Hepatocyte (in vitro differentiated cells): ENCODE measurements around the gene PRKACB. TPM values are rescaled to one million over a fixed set of nuclear protein-coding genes. Genes with fewer than 3 reads are reported as not detected.

Experiments used
- DNase-seq: peaks from one replicate; pipeline ENCODE4 v3.0.0-alpha.2; 2016; ENCODE audit warnings: low spot score
- H2AFZ ChIP-seq: fragments of 200-600 bp; sonication (generic); 2 replicates; pipeline ENCODE4 v1.6.0; 2016; ENCODE audit warnings: antibody characterized with exemption, mild to moderate bottlenecking
- H3K27ac ChIP-seq: fragments of 200-600 bp; sonication (generic); 2 replicates; pipeline ENCODE4 v1.5.1; 2016; ENCODE audit warnings: mild to moderate bottlenecking
- H3K27me3 ChIP-seq: fragments of 200-600 bp; sonication (generic); 2 replicates; pipeline ENCODE4 v1.6.1; 2016
- H3K36me3 ChIP-seq: fragments of 200-600 bp; sonication (generic); replicated peaks from 2 replicates; pipeline ENCODE4 v1.5.1; 2016; ENCODE audit warnings: low read depth; ENCODE audit not compliant: insufficient read depth
- H3K4me1 ChIP-seq: fragments of 200-600 bp; sonication (generic); 2 replicates; pipeline ENCODE4 v1.5.1; 2016; ENCODE audit warnings: mild to moderate bottlenecking, moderate library complexity; ENCODE audit not compliant: insufficient read depth
- H3K4me2 ChIP-seq: fragments of 200-600 bp; sonication (generic); 2 replicates; pipeline ENCODE4 v1.6.0; 2016
- H3K4me3 ChIP-seq: fragments of 200-600 bp; sonication (generic); 2 replicates; pipeline ENCODE4 v1.5.1; 2016; ENCODE audit warnings: mild to moderate bottlenecking
- H3K79me2 ChIP-seq: fragments of 200-600 bp; sonication (generic); 2 replicates; pipeline ENCODE4 v1.6.0; 2017; ENCODE audit warnings: mild to moderate bottlenecking
- H3K9me2 ChIP-seq: fragments of 200-600 bp; sonication (generic); replicated peaks from 2 replicates; pipeline ENCODE4 v1.6.0; 2017; ENCODE audit warnings: mild to moderate bottlenecking; ENCODE audit not compliant: insufficient read depth
- H3K9me3 ChIP-seq: fragments of 200-600 bp; sonication (generic); 2 replicates; pipeline ENCODE4 v1.5.1; 2016; ENCODE audit warnings: low read depth, mild to moderate bottlenecking
- H4K20me1 ChIP-seq: fragments of 200-600 bp; sonication (generic); 2 replicates; pipeline ENCODE4 v1.6.0; 2016; ENCODE audit warnings: mild to moderate bottlenecking; ENCODE audit not compliant: insufficient read depth, poor library complexity, severe bottlenecking
- CTCF ChIP-seq: fragments of 200-600 bp; sonication (generic); IDR thresholded peaks from 2 replicates; pipeline ENCODE4 v1.5.1; 2016; ENCODE audit warnings: antibody characterized with exemption, mild to moderate bottlenecking; ENCODE audit not compliant: poor library complexity
- EZH2 ChIP-seq: fragments of 200-600 bp; sonication (generic); IDR thresholded peaks from 2 replicates; pipeline ENCODE4 v1.6.1; 2016; ENCODE audit warnings: antibody characterized with exemption, mild to moderate bottlenecking, borderline replicate concordance
- EZH2phosphoT487 ChIP-seq: fragments of 200-600 bp; sonication (generic); IDR thresholded peaks from one replicate; pipeline ENCODE4 v1.6.1; 2018; ENCODE audit warnings: antibody characterized with exemption, mild to moderate bottlenecking, low read depth, moderate library complexity; ENCODE audit not compliant: unreplicated experiment, severe bottlenecking
- WGBS: methylation state at CpG from one replicate; pipeline ENCODE4 v1.1.6; 2016; ENCODE audit warnings: low lambda C conversion rate; ENCODE audit errors: missing lambda C conversion rate; 5-methylcytosine and 5-hydroxymethylcytosine counted together
- polyA plus RNA-seq: library from polyadenylated mRNA; unstranded; fragments of >200 nt; fragmentation: Nextera tagmentation; extraction: Ambion mirVana; gene quantifications from 2 replicates; pipeline ENCODE4 v1.2.1, GENCODE V29; 2016
- total RNA-seq: library from RNA; depleted of rRNA; stranded (reverse); fragments of >200 nt; gene quantifications from 2 replicates; pipeline ENCODE4 v1.2.3, GENCODE V29; 2014

Gene PRKACB
- total and polyA plus RNA-seq, 2 experiments from 2014 or later: 14.0 to 29.5 TPM

GRCh38 chr1:84265867-84266266 is 121.8 kb downstream of the PRKACB start:
- 96% methylated on average over 3 of the region's 3 CpGs for WGBS
- DNase-seq: no peak
- H4K20me1 ChIP-seq: no peaks in the 10 kb centered on the region
- H3K27me3 ChIP-seq: no peaks in the 10 kb centered on the region
- H3K4me1 ChIP-seq: peaks cover 5% of the 10 kb centered on the region
- H3K9me3 ChIP-seq: no peaks in the 10 kb centered on the region
- no peaks in the 10 kb centered on the region for H3K9me2 ChIP-seq
- H2AFZ ChIP-seq: no peak overlapping the region
- TF ChIP-seq CTCF: no peak
- TF ChIP-seq EZH2: no peak
- TF ChIP-seq EZH2phosphoT487: no peak
- H3K79me2 ChIP-seq: no peaks in the 10 kb centered on the region
- H3K4me2 ChIP-seq: no peak overlapping the region
- H3K36me3 ChIP-seq: no peaks in the 10 kb centered on the region
- H3K4me3 ChIP-seq: no peak overlapping the region
- H3K27ac ChIP-seq: no peak overlapping the region

- Histone ChIP-seq H3K36me3 (no peaks in the 10 kb centered on the region), H3K9me2 (no peaks in the 10 kb centered on the region), H3K4me2 (no peak overlapping the region), H3K4me1 (peaks cover 10% of the 10 kb centered on the region), H3K79me2 (no peaks in the 10 kb centered on the region), H3K27ac (peak overlapping the region; percentile 18), H3K27me3 (no peaks in the 10 kb centered on the region), H4K20me1 (no peaks in the 10 kb centered on the region), H3K9me3 (no peaks in the 10 kb centered on the region), H3K4me3 (no peak overlapping the region), H2AFZ (no peak overlapping the region)
- WGBS: 0% methylated on average over 1 of the region's 1 CpG
- DNase-seq: no peak
- no peak for TF ChIP-seq CTCF
- no peak for TF ChIP-seq EZH2phosphoT487
- no peak for TF ChIP-seq EZH2
These were observed 122.7 kb downstream of the PRKACB start for GRCh38 chr1:84266748-84267147.

- Histone ChIP-seq H3K36me3 (no peaks in the 10 kb centered on the region), H4K20me1 (no peaks in the 10 kb centered on the region), H3K4me2 (no peak overlapping the region), H3K4me1 (peaks cover 16% of the 10 kb centered on the region), H3K27ac (peak overlapping the region; percentile 18), H3K79me2 (no peaks in the 10 kb centered on the region), H3K4me3 (no peak overlapping the region), H3K9me3 (no peaks in the 10 kb centered on the region), H2AFZ (no peak overlapping the region), H3K27me3 (no peaks in the 10 kb centered on the region), H3K9me2 (no peaks in the 10 kb centered on the region)
- no peak for DNase-seq
- TF ChIP-seq CTCF (no peak), EZH2phosphoT487 (no peak), EZH2 (no peak)
These were observed 123.4 kb downstream of the PRKACB start for GRCh38 chr1:84267476-84267875.

- Histone ChIP-seq H3K36me3 (no peaks in the 10 kb centered on the region), H4K20me1 (no peaks in the 10 kb centered on the region), H3K4me1 (peaks cover 16% of the 10 kb centered on the region), H3K27me3 (no peaks in the 10 kb centered on the region), H3K9me2 (no peaks in the 10 kb centered on the region), H3K4me3 (no peak overlapping the region), H3K79me2 (no peaks in the 10 kb centered on the region), H3K27ac (no peak overlapping the region), H3K4me2 (no peak overlapping the region), H3K9me3 (no peaks in the 10 kb centered on the region), H2AFZ (no peak overlapping the region)
- TF ChIP-seq EZH2 (no peak), EZH2phosphoT487 (no peak), CTCF (no peak)
- 96% methylated on average over 1 of the region's 1 CpG for whole genome bisulfite sequencing
- DNase-seq: no peak
These were observed 124.3 kb downstream of the PRKACB start for GRCh38 chr1:84268346-84268745.
